DOHH2 (cell line): Measurements from ENCODE around the gene ARF3.

Experiments used
- CTCF ChIP-seq: fragments of 200-600 bp; sonication (generic); IDR thresholded peaks from one replicate; pipeline ENCODE4 v1.5.1; 2014; ENCODE audit warnings: antibody characterized with exemption, mild to moderate bottlenecking, low read depth, low read length; ENCODE audit not compliant: poor library complexity, severe bottlenecking
- EZH2phosphoT487 ChIP-seq: fragments of 200-600 bp; sonication (generic); IDR thresholded peaks from 2 replicates; pipeline ENCODE4 v1.6.1; 2017; ENCODE audit warnings: borderline replicate concordance, mild to moderate bottlenecking, antibody characterized with exemption, low read length, moderate library complexity, mixed read lengths

- TF ChIP-seq CTCF: peak; percentile 75
- peak; percentile 62; the same call in 1 of the 2 replicates for TF ChIP-seq EZH2phosphoT487
Observed at GRCh38 chr12:48995086-48995879, 38.0 kb upstream of the ARF3 start.
